HL-60/S4 treated with phorbol 12-myristate 13-acetate at 8.2 ng/mL for 4 days and 3 days (cell line): ENCODE results near the gene HPSE2.

ENCODE experiments used
- in situ Hi-C: fragments of 300-500 bp; cut with MboI; formaldehyde crosslinking; loops from 2 replicates; pipeline ENCODE4 v1.15.0; 2022; ENCODE audit warnings: low sequenced_read_pairs

The HPSE2 gene

GRCh38 chr10:98450618-98451017 is 785.0 kb downstream of the HPSE2 start:
- in situ Hi-C loops = loop anchor here (25.0 kb wide), 1 partner anchor 812 kb away; no protein-coding TSS in a partner anchor

- in situ Hi-C loops = no loop called here
Measured at GRCh38 chr10:98449287-98449686, 786.4 kb downstream of the HPSE2 start.

GRCh38 chr10:98446661-98447221 is 788.9 kb downstream of the HPSE2 start, which contains the start of gene HPS1:
HPS1 (minus strand) TSS chr10:98446935; CDS start chr10:98443240, 3,695 bp downstream.
- in situ Hi-C loops = no loop called here

- in situ Hi-C loops = no loop called here
Measured at GRCh38 chr10:98446151-98446660, 789.4 kb downstream of the HPSE2 start.

- in situ Hi-C loops = no loop called here
Measured at GRCh38 chr10:98445200-98445812, 790.3 kb downstream of the HPSE2 start.

- in situ Hi-C loops = no loop called here
Measured at GRCh38 chr10:98444314-98445006, 791.2 kb downstream of the HPSE2 start.

GRCh38 chr10:98438715-98439114 is 796.9 kb downstream of the HPSE2 start:
- in situ Hi-C loops = no loop called here

GRCh38 chr10:98436704-98437103 is 798.9 kb downstream of the HPSE2 start:
- in situ Hi-C loops = no loop called here

GRCh38 chr10:98435178-98435577 is 800.5 kb downstream of the HPSE2 start:
- in situ Hi-C loops = no loop called here

GRCh38 chr10:98433881-98434732 is 801.5 kb downstream of the HPSE2 start:
- in situ Hi-C loops = no loop called here

GRCh38 chr10:98433371-98433770 is 802.3 kb downstream of the HPSE2 start:
- in situ Hi-C loops = no loop called here

- in situ Hi-C loops = no loop called here
Measured at GRCh38 chr10:98432330-98432729, 803.3 kb downstream of the HPSE2 start.

- in situ Hi-C loops = no loop called here
Measured at GRCh38 chr10:98431016-98431415, 804.6 kb downstream of the HPSE2 start.

- in situ Hi-C loops = no loop called here
Measured at GRCh38 chr10:98430427-98430826, 805.2 kb downstream of the HPSE2 start.

- in situ Hi-C loops = no loop called here
Measured at GRCh38 chr10:98429320-98430072, 806.2 kb downstream of the HPSE2 start.

- in situ Hi-C loops = no loop called here
Measured at GRCh38 chr10:98427011-98427515, 808.6 kb downstream of the HPSE2 start.

GRCh38 chr10:98425511-98426352 is 809.9 kb downstream of the HPSE2 start:
- in situ Hi-C loops = no loop called here

GRCh38 chr10:98424295-98425254 is 811.1 kb downstream of the HPSE2 start:
- in situ Hi-C loops = no loop called here
